Airway epithelial cell (primary cell): ENCODE measurements around the gene ADCY1. TPM values are rescaled to one million over a fixed set of nuclear protein-coding genes. Genes with fewer than 3 reads are reported as not detected.

Experiments used
- total RNA-seq: library from RNA; depleted of rRNA; stranded (reverse); fragments of >200 nt; gene quantifications from 2 replicates; pipeline ENCODE4 v1.2.3, GENCODE V29; 2015

ADCY1 gene
- 0.05 and 0.07 TPM in 2 replicates for total RNA-seq

DNA sequence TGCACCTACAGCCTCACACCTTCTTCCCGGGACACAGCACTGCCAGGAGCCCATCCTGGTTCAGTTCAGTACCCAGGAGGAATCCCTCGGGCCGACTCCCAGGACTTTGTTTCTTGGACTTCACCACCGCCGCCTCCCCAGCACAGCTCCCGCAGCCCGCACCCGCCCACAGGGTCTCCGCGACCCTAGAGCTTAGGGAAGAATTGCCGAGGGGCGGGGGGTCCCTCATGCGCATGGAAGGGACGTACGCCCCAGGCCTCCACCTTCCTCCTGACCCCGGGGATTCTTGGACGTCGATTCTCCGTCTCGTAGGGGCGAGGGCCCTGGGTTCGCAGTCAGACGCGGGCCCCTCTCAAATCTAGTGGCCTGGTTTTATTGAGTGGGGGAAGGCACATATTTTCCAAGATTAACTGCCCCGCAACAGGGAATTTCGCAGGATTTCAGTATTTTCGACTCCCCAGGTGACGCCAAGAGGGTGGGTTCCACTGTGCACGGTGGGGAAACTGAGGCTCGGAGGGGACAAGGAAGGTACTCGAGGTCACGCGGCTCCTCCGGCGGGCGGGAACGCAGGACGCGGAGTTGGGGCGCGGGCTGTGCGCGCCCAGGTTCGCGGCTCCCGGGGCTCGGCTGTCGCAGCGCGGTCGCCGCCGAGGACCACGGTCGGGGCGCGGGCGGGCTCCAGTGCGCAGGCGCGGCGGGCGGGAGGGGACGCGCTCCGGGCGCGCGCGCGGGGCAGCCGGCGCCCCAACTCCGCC is at the start of gene ADCY1:
Gene ADCY1, plus strand, starts transcription at position 708 of the 755 bp plus-strand sequence. CDS start 176 bp downstream, outside the sequence.

